Liver (tissue), 2 donors: ENCODE measurements around the gene COX10.

ENCODE experiments used
- HNF4A ChIP-seq, 2 donors: conservative IDR thresholded peaks; 2 replicates each; pipeline ENCODE4 v1.6.1; 2016; ENCODE audit warnings: antibody characterized with exemption in 2 of 2, mild to moderate bottlenecking in 2 of 2
- MAX ChIP-seq: IDR thresholded peaks from 2 replicates; pipeline ENCODE4 v1.6.1; 2016; ENCODE audit warnings: antibody characterized with exemption
- donor health status: healthy.

GRCh38 chr17:14138649-14139048, 69.3 kb downstream of the COX10 start:
- no peak for TF ChIP-seq MAX
- TF ChIP-seq HNF4A (conservative IDR thresholded peaks at IDR 0.05): no peak
